ENCODE results near the gene THRB.

THRB gene

GRCh38 chr3:24372559-24373197, 122.0 kb downstream of the THRB start:
- DNase-seq = no peak

- DNase-seq = no peak
Measured at GRCh38 chr3:24370352-24371090, 124.1 kb downstream of the THRB start.

- DNase-seq = no peak
Measured at GRCh38 chr3:24368605-24369004, 126.0 kb downstream of the THRB start.

GRCh38 chr3:24367664-24368264, 126.9 kb downstream of the THRB start:
- no peak for DNase-seq

- DNase-seq = no peak
Measured at GRCh38 chr3:24367216-24367615, 127.4 kb downstream of the THRB start.

GRCh38 chr3:24365168-24365567, 129.5 kb downstream of the THRB start:
- no peak for DNase-seq

- no peak for DNase-seq
Measured at GRCh38 chr3:24364359-24364758, 130.3 kb downstream of the THRB start.

GRCh38 chr3:24363242-24363641, 131.4 kb downstream of the THRB start:
- DNase-seq = no peak

GRCh38 chr3:24361623-24362022, 133.0 kb downstream of the THRB start:
- no peak for DNase-seq

- DNase-seq = no peak
Measured at GRCh38 chr3:24360957-24361356, 133.7 kb downstream of the THRB start.

- DNase-seq = no peak
Measured at GRCh38 chr3:24359645-24360462, 134.8 kb downstream of the THRB start.

- no peak for DNase-seq
Measured at GRCh38 chr3:24359102-24359501, 135.5 kb downstream of the THRB start.

- no peak for DNase-seq
Measured at GRCh38 chr3:24357635-24358034, 137.0 kb downstream of the THRB start.

GRCh38 chr3:24355806-24356205, 138.8 kb downstream of the THRB start:
- no peak for DNase-seq

GRCh38 chr3:24354230-24354629, 140.4 kb downstream of the THRB start:
- no peak for DNase-seq

GRCh38 chr3:24352893-24353553, 141.6 kb downstream of the THRB start:
- no peak for DNase-seq

- DNase-seq = no peak
Measured at GRCh38 chr3:24351779-24352469, 142.7 kb downstream of the THRB start.

- DNase-seq = no peak
Measured at GRCh38 chr3:24349367-24350019, 145.2 kb downstream of the THRB start.

GRCh38 chr3:24348348-24348747, 146.3 kb downstream of the THRB start:
- no peak for DNase-seq

- DNase-seq = no peak
Measured at GRCh38 chr3:24344784-24345439, 149.7 kb downstream of the THRB start.

All from CD4-positive, alpha-beta T cell treated with Interleukin-6 for 4 hours (primary cell).